ENCODE measurements around the gene SALL4.
"Not testable (repeated sequence)": the region's sequence is repeated elsewhere in the genome, so short reads cannot be mapped to it uniquely, and the experiment has no call there.

The SALL4 gene

GRCh38 chr20:51738261-51738660, 64.1 kb downstream of the SALL4 start:
- DNase-seq (ENCODE audit: low read depth in 2 of 2), result not testable (repeated sequence)

DNA sequence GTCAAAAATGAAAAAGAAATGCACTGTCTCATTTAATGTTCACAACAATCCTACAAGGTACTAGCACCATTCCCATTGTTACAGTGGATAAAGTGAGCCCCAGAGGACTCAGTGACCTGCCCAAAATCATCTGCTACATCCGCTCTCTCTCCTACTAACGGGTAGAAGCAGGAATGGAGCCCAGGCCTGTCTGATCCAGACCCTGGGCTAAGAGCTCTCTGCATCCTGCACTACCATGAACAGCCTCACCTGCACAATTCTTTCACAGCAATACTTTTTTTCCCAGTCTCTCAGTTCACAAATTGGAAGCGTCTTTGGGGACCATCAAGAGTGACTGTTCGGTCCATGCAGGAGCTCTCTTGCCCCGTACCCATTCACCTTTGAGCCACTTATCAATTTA, 65.4 kb downstream of the SALL4 start:
- no peak for DNase-seq (ENCODE audit: low read depth in 2 of 2)

- DNase-seq (ENCODE audit: low read depth in 2 of 2), result no peak
Measured at GRCh38 chr20:51735728-51736600, 66.4 kb downstream of the SALL4 start.

DNA sequence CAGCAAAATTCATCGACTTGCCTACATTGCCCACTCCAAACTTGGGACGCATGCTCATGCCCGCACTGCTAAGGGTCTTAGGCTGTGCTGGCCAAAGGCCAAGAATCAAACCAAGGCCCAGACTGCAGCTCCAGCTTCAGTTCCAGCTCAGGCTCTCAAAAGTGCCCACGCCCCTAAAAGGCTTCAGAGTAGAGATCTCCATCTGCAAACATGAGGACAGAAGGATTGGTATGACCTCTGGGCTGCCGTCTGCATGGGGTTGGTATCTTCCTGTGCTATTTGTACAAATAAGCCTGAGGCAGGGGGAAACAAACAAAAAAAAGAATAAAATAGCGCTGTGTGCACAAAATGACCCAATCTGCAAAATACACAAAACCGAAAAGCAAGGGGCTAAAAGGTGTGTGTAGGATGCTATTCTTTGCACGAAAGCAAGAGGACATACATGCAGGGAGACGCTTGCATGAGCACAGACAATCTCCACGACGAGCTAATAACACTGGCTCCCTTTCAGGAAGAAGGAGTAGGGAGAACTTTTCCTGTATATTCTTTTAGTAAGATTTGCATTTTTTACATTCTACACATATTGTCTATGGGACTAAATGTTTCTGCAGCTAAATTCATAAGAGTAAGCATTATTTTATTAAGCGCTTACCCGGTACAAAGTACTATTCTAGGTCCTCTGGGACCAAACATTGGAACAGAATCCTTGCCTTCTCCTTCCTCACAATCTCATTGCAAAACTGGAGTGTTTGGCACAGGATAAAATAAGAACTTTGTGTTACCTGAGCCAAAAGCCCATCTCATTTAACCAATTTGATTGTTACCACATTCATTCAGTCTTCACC, 67.2 kb downstream of the SALL4 start:
- no peak for DNase-seq (ENCODE audit: low read depth in 2 of 2)

GRCh38 chr20:51733070-51733469, 69.3 kb downstream of the SALL4 start:
- no peak for DNase-seq (ENCODE audit: low read depth in 2 of 2)
